RKO (cell line): ENCODE results near the gene OR9Q2.
"Not testable (repeated sequence)": the region's sequence is repeated elsewhere in the genome, so short reads cannot be mapped to it uniquely, and the experiment has no call there.

Experiments
- DNase-seq: peaks from one replicate; pipeline ENCODE4 v3.0.0-alpha.2; 2016; ENCODE audit warnings: low spot score

OR9Q2 gene, protein sequence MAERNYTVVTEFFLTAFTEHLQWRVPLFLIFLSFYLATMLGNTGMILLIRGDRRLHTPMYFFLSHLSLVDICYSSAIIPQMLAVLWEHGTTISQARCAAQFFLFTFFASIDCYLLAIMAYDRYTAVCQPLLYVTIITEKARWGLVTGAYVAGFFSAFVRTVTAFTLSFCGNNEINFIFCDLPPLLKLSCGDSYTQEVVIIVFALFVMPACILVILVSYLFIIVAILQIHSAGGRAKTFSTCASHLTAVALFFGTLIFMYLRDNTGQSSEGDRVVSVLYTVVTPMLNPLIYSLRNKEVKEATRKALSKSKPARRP

DNA sequence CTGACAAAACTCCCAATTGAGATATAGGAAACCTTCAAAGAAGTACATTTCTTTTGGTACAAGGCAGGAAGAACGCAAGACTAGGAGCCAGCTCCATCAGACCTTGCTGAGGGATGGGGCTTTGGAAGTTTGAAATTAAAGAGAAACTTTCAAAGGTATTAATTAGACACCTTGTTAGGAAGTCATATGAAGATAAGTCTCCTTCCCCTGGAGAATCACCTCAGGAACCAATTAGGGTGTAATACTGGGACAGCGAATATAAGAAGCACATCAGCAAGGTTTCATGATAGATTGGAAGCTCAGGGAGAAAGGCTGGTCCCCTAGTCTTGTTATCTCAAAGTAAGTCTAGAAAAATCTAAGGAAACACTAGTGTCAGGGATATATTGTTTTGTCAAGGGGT lies at the start of gene OR9Q2:
Gene OR9Q2, plus strand, starts transcription at position 301 of the 400 bp plus-strand sequence. CDS start 1,421 bp downstream, outside the sequence.
- DNase-seq = no peak

DNA sequence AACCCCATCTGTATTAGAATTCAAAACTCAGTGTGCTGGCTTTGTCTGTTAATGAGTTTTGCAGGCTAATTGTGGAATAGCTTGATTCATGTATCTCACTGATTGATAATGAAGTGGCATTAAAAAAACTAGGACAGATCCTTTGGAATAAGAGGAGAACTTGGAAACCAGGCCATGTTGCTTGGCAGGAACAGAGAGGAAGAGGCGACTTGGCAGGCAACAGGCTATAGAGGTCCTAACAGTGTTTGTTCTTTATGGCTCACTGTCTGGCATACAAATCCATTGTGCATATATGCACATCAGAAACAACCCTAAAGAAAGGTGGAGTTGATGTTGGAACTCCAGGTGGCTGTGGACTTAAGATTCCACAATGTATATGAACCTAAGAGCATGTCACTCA lies 46.1 kb upstream of the OR9Q2 start:
- no peak for DNase-seq

DNA sequence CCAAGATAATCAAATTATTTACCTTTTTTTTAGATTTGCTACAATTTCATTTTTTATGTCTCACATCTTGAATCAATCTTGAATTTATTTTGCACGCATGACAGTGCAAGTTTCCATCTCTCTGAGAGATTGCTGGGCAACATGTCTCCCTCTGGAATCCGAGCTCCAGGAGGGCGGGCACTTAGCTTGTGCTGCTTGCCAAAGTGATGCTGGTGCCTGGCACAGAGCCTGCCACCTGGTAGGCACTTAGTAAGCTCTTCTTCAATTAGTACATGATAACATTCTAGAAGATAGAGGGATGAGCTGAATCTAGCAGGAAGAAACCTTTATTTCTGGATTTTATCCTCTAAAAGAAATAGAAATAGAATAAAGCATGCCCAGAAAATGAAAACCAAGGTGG lies 36.1 kb upstream of the OR9Q2 start:
- no peak for DNase-seq

DNA sequence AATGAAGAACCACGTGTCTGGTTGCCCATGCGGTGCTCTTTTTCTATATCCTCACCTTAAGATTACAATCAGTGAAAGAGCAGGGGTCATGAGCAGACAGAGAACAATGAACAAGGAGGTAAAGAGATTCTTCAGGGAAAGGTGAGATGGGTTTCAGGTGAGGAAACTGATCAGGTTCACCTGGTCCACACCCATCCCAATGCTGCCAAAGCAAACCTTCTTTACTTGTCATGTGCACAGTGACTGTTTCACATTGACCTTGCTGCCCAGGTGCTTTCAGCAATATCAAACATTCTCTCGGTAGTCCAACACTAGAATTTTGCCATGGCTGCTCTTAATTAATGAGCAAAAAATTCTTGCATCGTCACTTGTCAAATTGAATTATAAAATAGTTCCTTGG lies 24.5 kb upstream of the OR9Q2 start:
- DNase-seq = no peak

DNA sequence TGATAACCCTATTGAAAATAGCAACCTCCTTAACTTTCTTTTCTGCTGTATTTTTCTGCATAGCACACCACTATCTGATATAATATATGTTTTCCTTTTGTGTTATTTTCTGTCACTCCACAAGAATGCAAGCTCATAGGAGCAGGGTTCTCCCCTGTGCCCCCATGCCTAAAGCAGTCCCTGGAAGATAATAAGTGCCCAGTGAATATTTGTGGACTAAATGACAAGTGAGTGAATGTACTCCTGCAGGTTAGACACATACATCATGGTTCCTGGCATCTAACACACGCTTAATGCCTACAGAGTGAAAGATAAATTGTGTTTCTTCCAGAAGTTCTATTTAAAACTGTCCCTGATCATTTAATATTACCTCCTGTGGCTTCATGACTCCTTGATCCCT lies 23.9 kb upstream of the OR9Q2 start:
- DNase-seq = no peak

DNA sequence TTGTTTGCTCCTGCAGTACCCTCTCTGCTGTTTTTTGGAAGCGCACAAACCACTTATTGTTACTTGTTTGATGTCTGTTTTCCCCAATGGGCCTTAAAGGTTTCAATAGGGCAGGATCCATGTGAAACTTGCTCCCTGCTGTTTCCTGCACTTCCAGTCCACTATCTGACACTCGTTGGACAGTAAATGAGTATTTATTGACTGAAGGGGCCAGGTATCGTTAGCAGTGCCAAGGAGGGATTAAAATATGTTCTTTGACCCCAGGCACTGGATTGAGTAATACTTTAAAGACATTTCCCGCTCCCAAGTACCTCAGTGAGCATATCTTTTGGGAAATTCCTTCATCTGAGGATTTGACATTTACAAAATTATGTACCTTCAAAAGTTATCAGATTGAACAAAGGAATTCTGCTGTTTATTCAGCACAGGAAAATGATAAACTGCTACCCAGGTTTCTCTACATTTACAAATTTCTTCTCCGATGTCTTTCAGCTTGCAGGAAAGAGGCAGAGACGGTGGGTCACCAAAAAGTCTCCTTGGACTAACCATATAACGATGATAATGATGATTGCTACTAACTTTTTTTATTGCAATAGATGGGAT lies 23.3 kb upstream of the OR9Q2 start:
- DNase-seq = no peak

DNA sequence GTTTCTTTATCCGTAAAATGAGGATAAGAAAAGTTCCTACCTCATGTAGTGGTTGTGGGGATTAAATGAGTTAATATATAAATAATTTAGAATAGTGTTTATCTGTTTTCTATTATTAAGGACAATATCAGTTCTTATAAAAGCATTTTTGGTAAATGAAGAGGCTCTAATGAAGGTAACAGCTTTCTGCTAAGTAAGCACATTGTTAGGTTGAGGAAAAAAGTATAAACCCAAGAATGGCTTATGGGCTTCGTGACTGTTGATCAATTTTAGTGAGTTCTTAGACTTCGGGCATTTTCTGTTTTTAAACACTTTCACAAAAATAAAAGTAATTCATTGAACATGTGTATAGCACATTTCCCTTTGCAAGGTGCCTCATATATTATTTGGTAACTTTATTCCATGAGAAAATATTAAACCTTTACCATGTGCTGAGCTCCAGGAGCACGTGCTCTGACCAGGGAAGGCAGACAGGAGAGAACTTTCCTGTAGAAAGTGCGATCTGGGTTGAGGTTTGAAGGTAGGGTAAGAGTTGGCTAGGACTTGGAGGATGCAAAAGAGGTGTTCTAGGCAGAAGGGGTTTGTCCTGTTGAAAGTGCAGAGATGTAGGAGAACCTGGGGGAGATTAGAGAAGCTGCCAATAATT lies 11.3 kb upstream of the OR9Q2 start:
- DNase-seq = no peak

DNA sequence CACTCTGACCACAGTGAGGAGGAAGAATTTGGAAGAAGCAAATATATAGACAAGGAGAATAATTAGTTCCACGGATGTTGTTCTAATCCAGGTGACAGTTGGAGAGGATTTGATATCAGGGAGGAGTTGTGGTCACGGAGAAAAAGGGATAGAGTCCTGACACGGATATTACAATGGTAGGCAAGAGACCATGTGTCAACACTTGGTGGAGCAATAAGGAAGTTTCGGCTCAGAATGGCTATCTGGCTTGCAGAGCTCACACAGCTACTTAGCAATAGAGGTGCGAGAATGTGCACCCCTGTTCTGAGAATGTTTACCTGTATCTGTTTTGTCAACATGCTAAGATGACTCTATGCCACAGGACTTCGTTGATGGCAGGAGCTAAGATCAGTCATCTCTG lies 10.4 kb upstream of the OR9Q2 start:
- DNase-seq = no peak

DNA sequence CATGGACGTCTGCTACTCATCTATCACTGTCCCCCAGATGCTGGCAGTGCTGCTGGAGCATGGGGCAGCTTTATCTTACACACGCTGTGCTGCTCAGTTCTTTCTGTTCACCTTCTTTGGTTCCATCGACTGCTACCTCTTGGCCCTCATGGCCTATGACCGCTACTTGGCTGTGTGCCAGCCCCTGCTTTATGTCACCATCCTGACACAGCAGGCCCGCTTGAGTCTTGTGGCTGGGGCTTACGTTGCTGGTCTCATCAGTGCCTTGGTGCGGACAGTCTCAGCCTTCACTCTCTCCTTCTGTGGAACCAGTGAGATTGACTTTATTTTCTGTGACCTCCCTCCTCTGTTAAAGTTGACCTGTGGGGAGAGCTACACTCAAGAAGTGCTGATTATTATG lies 9.2 kb upstream of the OR9Q2 start:
- DNase-seq = no peak

DNA sequence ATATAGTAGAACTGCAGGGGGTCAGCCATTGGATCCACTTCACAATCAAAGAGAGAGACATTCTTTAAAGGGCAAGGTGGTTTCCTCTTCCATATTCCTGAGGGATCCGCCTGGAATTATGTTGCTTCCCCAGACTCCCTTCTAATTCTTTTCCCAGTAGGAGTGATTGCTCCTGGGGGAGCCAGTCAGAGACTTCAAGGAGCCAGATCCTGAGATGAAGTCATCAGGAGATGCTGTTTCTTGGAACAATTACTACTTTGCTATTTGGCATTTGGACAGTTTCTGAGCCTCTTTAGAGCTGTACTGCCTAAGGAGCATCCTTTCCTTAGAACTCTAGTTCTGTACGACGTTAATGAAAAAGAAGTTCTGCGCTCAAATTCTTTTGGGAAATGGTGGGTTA lies 1.9 kb upstream of the OR9Q2 start:
- DNase-seq = no peak

DNA sequence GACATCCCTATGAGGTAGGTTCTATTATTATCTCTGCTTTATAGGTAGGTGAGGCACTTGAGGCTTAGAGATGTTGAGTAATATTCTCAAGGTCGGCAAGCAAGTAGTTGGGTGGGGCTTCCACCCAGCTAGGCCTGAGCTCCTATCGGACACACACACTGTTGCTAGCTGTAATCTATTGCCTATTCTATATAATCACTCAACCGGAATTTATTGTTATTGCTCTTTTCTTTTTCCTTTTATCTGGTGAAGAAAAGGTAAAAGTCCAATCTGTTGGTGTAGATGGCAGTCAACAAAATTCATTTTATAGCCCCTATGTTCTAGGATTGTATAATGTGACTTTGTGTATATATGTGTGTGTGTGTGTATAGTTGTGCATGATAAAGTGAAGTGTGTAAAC lies 3.4 kb downstream of the OR9Q2 start:
- no peak for DNase-seq

DNA sequence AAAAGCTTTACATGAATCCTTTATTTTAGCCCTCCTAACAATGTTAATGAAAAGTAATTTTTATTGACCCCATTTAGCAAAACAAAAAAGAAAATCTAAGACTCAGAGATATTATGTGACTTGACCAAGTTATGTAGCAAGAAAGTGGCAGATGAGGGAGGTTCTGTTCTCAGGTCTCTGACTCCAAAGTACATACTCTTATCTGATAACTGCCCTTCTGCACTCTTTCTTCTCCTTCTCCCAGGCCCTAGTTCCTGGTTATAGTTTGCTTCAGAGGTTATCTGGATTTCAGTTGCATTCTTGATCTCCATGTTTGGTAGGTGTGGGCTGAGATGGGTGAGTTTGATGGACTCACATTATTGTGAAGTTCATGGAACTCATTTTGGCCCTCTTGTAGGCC lies 4.5 kb downstream of the OR9Q2 start:
- DNase-seq = no peak

DNA sequence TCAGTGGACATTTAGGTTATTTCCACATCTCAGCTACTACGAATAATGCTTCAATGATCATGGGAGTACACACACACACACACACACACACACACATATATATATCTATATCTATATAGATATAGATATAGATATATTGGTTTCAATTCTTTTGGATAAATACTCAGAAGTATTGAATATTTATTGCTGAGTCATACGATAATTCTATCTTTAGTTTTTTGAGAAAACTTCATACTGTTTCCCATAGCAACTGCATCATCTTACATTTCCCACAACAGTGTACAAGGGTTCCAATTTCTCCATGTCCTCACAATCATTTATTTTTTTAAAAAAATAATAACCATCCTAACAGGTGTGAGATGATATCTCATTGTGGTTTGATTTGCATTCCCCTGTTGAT lies 7.1 kb downstream of the OR9Q2 start:
- DNase-seq = no peak

DNA sequence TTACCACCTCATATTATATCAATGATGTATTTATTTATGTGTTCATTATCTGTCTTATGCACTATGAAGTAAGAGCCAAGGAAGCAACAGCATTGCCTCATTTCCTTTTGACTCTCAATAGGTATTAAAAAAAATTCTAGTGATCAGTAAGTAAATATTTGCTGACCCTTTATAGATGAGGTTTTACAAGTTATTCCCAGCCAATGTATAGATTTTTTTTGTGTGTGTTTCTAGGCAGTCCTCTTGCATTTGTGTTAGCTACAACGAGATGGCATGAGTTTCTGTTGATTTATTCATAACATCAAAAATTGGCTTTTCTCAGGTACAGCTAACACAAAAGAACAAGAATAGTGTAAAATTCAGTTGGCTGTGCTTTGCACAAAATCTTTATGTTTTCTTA lies 10.4 kb downstream of the OR9Q2 start:
- no peak for DNase-seq

DNA sequence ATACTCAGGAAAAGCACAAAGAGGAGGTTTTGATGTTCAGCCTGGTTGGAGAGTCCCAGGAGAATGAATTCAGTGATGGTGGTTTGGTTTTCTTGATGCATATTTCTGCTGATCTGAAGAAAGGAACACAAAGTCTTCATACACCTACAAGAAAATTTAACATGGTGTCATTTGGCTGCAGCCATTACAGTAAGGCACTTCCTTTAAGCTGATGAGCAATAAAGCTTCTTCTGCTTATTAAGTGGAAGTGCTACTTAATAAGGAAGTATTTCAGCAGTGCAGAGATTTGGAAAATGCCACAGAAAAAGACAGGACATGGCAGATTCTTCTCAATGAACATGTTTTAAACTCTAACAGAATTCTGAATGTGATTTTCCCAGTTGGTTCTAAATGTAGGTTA lies 15.2 kb downstream of the OR9Q2 start, which contains the start of gene OR1S2:
Gene OR1S2, minus strand, starts transcription at position 101 of the 400 bp plus-strand sequence. Its CDS starts 0 bp downstream, at position 101.
- no peak for DNase-seq

DNA sequence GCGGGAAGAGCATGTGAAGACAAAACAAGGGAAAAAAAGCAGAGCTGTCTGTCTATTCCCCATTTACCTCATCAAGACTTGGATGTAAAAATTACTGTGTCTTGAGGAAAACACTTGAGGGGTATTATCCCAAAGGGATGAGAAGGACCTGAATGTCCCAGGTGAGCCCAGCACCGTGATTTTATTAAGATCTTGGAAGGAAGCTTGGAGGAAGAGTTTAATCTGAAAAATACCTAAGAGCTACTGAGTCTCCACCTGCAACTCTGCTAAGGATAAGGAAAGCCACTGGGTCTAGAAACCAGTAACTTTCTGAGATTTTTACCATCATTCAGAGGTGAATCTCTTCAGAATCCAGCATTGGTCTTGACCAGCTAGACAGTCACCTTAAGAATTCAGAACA lies 23.6 kb downstream of the OR9Q2 start, which contains the start of gene OR1S1:
Gene OR1S1, plus strand, starts transcription at position 301 of the 400 bp plus-strand sequence.
- DNase-seq = not testable (repeated sequence)

DNA sequence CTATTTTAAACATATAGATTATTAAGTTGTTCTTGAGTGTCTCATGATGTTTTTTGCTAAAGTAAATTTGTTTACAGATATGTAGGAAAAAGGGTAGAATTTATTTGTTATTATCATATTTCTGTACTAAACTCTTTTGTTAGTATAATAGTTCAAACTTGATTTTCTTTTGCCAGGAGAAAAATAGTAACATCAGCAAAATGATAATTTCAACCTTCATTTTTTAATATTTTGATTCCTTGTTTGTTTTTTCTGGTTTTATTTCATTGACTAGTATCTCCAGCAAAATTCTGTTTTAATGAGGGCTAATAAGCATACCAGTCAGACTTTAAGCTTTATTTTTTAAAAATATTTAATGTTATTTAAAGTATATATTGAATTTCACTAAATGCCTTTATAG lies 27.6 kb downstream of the OR9Q2 start:
- DNase-seq = no peak

DNA sequence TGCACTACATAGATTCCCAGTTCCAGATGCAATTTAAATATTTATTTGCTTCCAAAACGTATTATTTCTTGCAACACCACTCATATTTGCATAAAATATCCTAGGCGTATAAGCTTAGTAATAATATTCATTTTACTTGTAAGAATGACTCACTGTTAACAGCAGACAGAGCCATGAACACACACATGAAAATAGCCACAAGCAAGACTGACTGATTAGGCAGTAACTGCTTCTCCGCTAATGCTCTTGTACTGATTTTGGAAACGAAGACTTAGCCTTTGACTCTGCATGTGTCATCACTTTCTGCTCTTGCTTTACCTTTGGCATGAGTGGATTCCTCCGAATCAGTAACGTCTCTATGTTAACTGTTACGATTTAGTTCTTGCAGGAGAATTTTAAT lies 33.9 kb downstream of the OR9Q2 start:
- no peak for DNase-seq

DNA sequence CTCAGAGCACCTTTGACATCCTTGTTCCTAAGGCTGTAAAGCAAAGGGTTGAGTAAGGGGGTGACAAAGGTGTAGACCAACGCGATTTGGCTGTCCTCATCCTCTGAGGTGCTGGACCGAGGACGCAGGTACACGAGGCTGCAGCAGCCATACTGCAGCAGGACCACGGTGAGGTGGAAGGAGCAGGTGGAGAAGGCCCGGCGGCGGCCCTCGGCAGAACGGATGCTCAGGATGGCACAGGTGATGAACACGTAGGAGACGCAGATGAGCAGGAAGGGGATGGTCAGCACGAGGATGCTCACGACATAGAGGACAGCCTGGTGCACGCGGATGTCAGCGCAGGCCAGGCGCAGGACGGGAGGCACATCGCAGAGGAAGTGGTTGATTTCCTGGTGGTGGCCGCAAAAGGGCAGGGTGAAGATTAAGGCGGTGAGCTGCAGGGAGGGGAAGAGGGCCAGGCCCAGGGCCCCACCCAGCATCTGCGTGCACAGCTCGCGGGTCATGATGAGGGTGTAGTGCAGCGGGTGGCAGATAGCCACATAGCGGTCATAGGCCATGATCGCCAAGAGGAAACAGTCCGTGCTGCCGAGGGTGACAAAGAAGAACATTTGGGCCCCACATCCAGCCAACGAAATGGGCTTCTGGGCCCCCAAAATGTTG lies 39.2 kb downstream of the OR9Q2 start:
- DNase-seq = no peak
